Inflammatory macrophage treated with lipopolysaccharide for 1 hour (primary cell): ENCODE results near the gene MPZL2.

ENCODE experiments used
- DNase-seq, 2 donors: peaks; one replicate each; pipeline ENCODE4 v3.0.0-alpha.2; 2020 to 2022

Gene MPZL2

DNA sequence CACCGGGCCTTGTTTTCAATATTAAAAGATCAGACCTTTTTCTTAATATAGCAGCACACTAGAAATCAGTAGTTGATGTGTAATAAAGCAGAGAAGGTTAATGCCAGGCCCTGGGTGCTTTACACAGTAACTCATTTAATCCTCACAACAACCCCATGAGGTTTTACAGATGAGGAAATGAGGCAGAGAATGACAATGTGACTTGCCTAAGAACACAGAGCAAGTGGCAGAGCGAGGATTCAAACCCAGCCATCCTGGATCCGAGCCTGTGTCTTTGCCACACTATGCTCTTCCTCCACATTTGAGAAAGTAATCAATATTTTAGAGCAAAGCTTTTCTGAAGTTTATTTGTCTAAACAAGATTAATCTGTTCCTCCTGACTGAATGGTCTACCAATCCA lies 46.5 kb downstream of the MPZL2 start:
- peak in 1 of 2 donors; percentile 38 for DNase-seq

DNA sequence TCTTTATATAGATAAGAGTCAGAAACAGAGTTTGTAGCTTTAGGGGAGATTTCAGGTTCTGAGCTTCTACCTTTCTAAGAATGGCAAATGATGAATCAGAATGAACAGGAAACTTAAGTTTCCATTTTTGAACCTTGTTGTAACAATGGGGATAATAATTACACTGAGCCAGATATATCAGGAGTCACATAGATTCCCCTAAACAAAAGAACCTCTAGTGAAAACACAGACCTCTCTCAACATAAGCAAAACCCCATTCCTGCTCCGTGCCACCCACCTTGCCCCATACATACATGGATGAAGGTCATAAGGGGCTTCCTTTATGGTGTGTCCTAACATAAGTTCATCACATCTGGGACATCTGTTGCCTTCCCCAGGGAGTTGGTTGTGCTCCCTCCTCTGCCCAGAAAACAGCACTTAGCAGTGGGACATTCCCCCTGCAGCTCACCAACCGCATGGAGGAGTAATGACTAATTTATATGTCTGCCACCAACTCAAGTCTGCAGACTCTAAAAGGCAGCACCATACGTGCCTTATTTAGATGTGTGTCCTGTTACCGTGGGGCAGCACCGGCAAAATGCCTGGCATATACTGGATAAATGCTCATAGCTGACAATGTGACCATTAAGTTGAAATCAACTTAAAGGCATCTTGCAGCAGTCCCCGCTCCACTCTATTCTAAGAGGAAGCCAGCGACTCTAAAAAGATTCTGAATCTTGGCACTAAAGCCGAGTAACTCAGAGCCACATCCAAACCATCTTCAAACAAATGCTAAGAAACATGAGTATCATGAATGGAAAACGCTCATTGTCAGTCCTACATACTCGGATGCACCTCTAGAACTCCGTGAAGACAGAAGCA lies 47.2 kb downstream of the MPZL2 start:
- DNase-seq = peak; percentile 58 to 75

DNA sequence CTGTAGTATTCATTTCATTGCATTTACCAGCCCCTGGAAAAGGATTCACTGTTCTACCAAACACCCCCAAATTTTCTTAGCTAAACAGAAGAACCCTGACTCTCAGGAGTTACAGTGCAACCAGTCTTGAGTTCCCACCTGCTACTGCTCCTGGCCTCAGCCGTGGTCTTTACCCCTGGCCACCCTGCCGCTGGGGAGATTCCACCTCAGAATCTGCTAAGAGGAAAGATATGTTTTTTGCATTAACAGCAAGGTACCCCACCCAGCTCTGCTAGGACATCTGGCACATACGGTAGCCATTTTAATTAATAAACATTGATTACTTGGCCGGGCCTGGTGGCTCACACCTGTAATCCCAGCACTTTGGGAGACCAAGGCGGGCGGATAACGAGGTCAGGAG lies 48.3 kb downstream of the MPZL2 start:
- no peak for DNase-seq

DNA sequence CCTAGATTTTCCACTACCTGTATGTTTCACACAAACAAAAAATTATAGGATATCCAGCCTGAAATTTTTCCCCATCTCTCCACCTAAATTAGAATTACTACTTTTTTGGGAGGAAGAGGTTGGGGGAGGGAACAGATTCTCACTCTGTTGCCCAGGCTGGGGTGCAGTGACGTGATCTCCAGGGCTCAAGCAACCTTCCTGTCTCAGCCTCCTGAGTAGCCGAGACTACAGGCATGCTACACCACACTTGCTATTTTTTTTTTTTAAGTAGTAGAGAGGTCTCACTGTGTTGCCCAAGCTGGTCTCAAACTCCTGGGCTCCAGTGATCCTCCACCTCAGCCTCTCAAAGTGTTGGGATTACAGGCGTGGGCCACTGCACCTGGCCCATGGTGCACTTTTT lies 48.8 kb downstream of the MPZL2 start:
- no peak for DNase-seq

DNA sequence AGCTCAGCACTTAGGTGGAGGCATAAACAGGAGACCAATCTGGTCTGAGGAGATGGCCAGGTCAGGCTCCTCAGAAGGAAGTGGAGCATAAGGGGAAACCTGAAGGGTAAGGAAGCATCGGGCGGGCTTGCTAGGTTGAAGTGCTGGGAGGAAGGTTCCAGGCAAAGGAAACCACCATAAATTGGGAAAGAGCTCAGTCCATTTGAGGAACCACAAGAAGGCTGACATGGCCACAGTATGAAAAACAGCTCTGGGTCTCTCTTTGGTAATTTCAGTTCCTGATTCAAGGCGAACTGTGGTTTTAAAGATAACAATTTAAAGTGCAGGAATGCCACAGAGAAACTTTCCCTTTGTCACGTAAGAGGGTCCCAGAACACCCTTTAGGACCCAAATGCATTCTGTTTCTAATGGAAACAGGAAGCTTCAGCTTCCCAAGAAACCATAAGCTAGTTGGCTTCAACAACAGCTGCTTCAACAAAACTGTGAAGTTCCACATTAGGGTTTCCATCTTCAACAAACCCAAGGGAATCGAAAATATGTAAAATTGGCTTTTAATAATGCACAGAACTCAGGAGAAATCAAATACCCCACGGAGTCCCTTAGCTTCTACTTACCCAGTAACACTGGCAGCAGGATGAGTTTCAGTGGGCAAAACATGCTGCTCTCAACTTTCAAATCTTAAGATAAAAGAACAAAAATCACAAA lies 49.7 kb downstream of the MPZL2 start:
- DNase-seq = peak; percentile 88 to 94

DNA sequence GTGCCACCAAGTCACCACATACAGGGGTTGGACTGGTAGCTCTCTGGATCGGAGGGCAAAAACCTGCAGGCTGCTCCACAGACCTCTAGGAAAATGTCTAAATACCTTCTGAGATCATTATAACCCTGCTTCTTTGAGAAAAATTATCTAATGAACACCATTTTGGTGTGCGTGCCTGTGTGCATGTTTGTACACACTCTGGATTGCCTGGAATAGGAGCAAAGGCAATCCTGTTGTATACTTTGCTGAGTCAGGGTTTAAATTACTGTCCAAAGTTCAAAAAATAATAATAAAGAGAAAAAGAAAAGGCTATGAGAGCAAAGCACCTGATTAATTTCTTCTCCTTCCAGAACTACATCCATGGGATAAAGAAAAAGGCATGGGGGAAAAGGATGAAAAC lies 50.3 kb downstream of the MPZL2 start:
- DNase-seq = no peak

DNA sequence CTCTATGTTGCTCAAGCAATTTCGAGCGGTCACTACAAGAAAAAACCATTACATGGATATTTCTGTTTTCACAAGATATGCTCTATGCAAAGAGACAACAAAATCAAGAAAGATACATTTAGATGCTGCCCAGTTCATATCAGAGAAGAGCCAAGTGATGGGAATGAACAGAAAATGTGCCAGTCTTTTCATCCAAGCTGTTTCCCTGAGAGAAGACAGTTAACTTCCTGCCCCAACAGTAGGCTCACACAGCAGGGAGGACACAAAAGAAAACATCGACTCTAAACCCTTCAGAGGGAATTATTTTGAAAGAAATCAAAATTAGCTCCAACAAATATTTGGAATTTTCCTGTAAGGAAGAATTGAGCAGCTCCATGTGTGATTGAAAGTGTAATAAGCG lies 50.9 kb downstream of the MPZL2 start:
- DNase-seq = no peak

DNA sequence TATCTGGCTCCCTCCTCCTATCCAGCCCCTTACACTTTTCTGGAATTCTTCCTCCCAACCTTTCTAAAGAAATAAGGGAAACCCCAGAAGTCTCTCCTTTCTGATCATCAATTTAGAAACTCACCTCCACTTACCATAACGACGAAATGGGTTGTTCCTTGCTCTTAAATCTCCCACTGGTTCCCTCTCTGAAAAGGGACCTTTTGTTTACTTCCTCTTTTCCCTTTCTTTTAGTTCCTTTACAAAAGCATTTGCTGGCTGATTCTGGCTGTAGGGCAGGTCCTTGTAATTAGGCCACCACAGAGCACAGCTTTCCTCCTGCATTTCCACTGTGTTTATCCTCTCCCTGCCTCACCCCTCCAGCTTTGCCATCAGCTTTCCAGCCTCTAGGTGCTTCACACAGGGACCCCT lies 51.3 kb downstream of the MPZL2 start:
- DNase-seq = peak; percentile 51 to 62

DNA sequence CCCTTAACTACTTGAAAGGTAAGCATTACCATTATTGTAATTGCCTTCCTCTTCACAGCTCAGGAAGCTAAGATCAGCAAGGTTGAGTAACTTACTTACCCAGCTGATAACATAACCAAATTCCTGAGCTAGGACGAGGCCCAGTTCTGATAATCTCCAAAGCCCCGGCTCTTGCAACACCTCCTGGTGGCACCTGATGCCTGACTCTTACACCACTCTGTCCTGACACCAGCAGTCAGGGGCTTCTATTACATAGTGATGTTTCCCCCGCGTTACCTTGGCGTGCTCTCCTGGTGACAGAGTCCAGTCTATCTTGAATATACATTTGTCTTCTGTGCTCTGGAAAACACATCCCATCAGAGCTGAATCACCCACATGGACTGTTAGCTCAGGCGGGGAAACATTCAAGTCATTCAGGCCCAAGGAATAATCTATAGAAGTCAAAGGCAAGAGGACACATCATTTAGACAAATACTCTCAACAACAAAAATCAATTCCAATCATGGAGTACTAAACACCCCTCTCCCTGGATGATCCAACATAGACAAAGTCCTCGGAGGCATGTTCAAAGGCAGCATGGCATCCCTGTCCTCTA lies 51.9 kb downstream of the MPZL2 start:
- DNase-seq = no peak

DNA sequence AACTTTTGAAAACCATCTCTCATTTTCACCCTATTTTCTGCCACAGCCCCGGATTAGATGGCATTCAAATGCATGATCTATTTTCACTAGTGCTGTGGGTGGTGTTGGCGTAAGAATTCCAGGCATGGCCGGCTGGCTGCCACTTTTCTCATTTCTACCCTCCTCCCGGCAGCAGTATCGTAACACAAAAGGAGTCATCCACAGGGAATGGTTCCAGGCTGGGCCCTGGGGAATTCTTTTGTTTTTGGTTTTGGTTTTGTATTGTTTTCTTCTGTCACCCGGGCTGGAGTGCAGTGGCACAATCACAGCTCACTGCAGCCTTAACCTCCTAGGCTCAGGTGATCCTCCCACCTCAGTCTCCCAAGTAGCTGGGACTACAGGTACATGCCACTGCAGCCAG lies 53.1 kb downstream of the MPZL2 start:
- no peak for DNase-seq

DNA sequence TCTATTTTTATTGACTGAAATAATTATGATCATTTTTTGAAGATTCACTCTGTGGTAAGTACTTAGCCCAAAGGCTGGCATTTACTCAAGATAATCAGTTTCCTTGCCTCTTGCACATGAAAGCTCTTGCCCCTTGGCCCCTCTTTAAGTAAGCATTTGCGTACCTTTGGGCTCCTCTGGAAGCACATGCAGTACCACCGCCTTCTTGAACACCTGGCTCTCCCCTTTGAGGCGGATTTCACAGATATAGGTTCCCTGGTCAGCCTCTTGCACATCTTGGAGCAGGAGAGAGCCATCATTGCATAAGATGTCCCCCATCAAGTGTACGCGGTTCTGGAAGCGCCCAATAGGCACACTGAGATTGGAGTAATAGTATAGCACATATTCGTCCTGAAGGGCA lies 53.8 kb downstream of the MPZL2 start:
- no peak for DNase-seq

DNA sequence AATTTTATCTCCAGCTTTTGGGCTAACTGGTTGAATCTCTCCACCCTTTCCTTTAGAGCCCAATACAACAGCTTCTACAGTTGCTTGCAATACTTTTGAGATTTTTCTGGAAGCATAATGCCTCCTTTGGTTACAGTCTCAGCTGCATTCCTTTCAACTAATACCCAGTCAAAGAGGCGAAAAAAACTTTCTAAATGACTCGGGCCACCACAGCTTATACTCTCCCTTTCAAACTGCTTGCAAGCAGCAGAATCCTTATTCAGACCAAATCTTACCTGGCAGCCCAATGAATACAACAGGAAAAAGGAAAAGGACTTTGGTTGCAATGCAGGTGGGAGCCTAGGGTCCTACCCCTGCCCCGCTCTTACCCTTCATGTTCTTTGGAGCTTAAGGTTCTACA lies 55.1 kb downstream of the MPZL2 start:
- no peak for DNase-seq

DNA sequence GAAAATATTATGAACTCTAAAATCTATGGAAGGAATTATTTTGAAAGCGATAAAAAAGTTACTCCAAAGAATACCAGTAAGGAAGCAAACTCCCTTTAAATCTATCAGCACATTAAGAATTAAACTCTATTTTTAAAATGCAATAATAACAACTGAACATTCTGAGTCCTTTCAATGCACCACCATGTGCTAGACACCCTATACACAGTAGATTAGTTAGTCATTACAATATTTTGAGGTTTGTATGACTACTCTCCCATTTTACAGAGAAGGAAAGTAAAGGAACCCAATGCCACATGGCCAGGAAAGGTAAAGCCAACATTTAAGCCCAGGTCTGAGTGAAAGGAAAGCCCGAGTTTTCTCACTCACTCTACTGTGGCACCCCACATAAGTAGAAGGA lies 57.0 kb downstream of the MPZL2 start:
- no peak for DNase-seq

DNA sequence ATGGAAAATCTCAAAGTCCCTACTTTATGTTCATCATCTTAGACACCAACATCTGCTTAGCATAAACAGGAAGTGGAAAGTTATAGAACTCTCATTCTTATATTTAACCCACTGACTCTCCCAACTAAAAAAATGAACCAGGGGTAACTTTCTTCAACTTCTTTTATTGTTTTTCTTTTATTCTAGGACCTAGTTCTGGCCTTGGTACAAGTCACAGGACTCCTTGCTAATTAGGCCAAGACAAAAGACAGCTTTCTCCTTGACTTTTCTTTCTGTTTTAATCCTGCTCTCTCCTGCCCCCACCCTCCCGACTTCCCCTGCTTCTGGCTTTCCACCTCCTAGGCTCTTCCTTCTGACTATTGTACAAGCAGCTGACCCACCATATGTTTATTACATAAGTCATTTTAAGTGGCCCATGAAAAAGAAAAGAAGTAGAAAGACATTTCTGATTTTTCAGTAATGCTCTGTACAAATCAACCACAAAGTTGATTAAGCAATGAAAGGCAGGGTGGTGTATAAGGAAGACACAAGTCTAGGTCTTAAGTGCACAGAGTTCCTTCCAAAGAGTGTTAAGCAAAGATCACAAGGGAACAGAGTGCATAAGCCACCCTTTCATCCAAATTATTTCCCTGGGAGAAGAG lies 57.6 kb downstream of the MPZL2 start:
- peak; percentile 75 to 82 for DNase-seq

DNA sequence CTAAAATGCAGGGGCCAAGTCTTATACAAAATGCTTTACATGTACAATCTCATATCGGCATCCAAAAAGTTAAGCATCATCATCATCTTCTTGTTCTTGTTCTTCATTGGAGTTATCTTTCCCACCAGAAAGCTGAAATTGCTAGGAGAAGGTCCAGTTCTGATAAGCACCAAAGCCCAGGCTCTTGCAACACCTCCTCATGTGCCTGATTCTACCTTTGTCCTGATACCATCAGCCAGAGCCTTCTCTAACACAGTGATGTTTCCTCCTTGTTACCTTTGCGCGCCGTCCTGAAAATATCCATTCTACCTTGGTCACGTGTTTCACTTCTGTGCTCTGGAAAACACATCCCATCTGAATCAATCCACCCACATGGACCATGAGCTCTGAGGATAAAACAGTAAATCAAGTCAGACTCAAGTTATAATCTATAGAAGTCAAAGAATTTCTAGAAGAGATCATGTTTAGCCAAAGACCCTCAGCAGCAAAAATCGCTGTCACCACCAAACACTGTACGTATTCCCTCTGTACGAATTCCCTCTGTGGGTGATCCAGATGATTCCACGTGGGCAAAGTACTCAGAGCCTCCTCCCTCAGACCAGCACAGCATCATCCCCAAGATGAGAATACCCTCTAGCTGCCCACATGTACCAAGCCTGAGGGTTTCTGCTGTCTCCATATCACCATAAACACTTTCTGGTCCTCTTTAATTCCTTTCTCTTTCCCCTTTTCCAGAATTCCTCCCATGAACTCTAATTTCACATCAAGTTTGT lies 58.3 kb downstream of the MPZL2 start:
- no peak for DNase-seq
